ENCODE results near the gene HNRNPUL1.

GRCh38 chr19:41309180-41310032 is 45.2 kb downstream of the HNRNPUL1 start:
- TF ChIP-seq POLR2AphosphoS5 (IDR thresholded peaks at IDR 0.05; ENCODE audit: low read depth, low read length) (no peak), POLR2A (IDR thresholded peaks at IDR 0.05; ENCODE audit: low read depth, low read length) (no peak)

Data from GM12891 (cell line).